GM23248 (cell line): Measurements from ENCODE around the gene ITGAD.

ENCODE experiments used
- EZH2 ChIP-seq: fragments of 200-600 bp; sonication (generic); IDR thresholded peaks from 2 replicates; pipeline ENCODE4 v1.6.1; 2018; ENCODE audit warnings: antibody characterized with exemption, mild to moderate bottlenecking; ENCODE audit not compliant: insufficient read depth, poor library complexity, severe bottlenecking
- EZH2phosphoT487 ChIP-seq: fragments of 200-600 bp; sonication (generic); IDR thresholded peaks from 2 replicates; pipeline ENCODE4 v1.6.1; 2018; ENCODE audit warnings: antibody characterized with exemption, moderate library complexity, mild to moderate bottlenecking, low read depth; ENCODE audit not compliant: insufficient read depth

- no peak for TF ChIP-seq EZH2phosphoT487
- TF ChIP-seq EZH2, result no peak
Observed at GRCh38 chr16:31472709-31473203, 79.6 kb downstream of the ITGAD start.
